Activated B cell treated with CpG ODN at 0.5 μM for 24 hours (primary cell): Measurements from ENCODE around the gene DAB1. TPM values are rescaled to one million over a fixed set of nuclear protein-coding genes. Genes with fewer than 3 reads are reported as not detected.

Source experiments
- ATAC-seq: fragments of 200-7000 bp; cut with Tn5 transposase; one replicate; pipeline ENCODE4 v1.10.0; 2021; ENCODE audit warnings: low read depth, mild to moderate bottlenecking, moderate library complexity
- CTCF ChIA-PET: fragments of 350-600 bp; sonication (Branson Sonifier 250); formaldehyde crosslinking; loops from one replicate; lab custom pipeline; 2021; ENCODE audit warnings: antibody characterized with exemption; lab: Charles Lee
- POLR2A ChIA-PET: fragments of 350-600 bp; sonication (Branson Sonifier 250); formaldehyde crosslinking; loops from one replicate; lab custom pipeline; 2021; ENCODE audit warnings: antibody characterized with exemption; lab: Charles Lee
- DNase-seq: peaks from one replicate; pipeline ENCODE4 v3.0.0; 2022
- H3K27ac Mint-ChIP-seq: one replicate; pipeline ENCODE4 v1.8.0; 2020; ENCODE audit warnings: mixed read lengths
- H3K27me3 Mint-ChIP-seq: one replicate; pipeline ENCODE4 v1.8.0; 2021; ENCODE audit warnings: mixed read lengths
- H3K36me3 Mint-ChIP-seq: one replicate; pipeline ENCODE4 v1.8.0; 2021; ENCODE audit warnings: low read depth, mixed read lengths
- H3K4me1 Mint-ChIP-seq: one replicate; pipeline ENCODE4 v1.8.0; 2021; ENCODE audit warnings: mixed read lengths
- H3K4me3 Mint-ChIP-seq: one replicate; pipeline ENCODE4 v1.8.0; 2020; ENCODE audit warnings: mild to moderate bottlenecking, mixed read lengths
- H3K9me3 Mint-ChIP-seq: one replicate; pipeline ENCODE4 v1.8.0; 2020; ENCODE audit warnings: mixed read lengths
- intact Hi-C: fragments of 100-400 bp; cut with micrococcal nuclease; formaldehyde crosslinking; loops from one replicate; pipeline ENCODE4 v1.15.1; 2024
- total RNA-seq: library from RNA; stranded (reverse); gene quantifications from 2 replicates; pipeline ENCODE4 v1.2.3, GENCODE V29; 2022
- TF ChIP-seq, protein P1 (sequence below): fragments of 200-600 bp; IDR thresholded peaks from one replicate; pipeline ENCODE4 v1.8.0; 2022; ENCODE audit warnings: antibody characterized with exemption, mild to moderate bottlenecking

The DAB1 gene
- total RNA-seq, 1 donor from 2014 or later: not detected

GRCh38 chr1:56954664-56955063 is 469.2 kb downstream of the DAB1 start:
- no peaks in the 10 kb centered on the region for H3K4me1 Mint-ChIP-seq
- no peak for ATAC-seq
- intact Hi-C loops: no loop called here
- H3K4me3 Mint-ChIP-seq: no peak overlapping the region
- no peaks in the 10 kb centered on the region for H3K36me3 Mint-ChIP-seq
- H3K27me3 Mint-ChIP-seq: no peaks in the 10 kb centered on the region
- POLR2A ChIA-PET: no interaction called here
- no peak for DNase-seq
- CTCF ChIA-PET: no interaction called here
- no peaks in the 10 kb centered on the region for H3K9me3 Mint-ChIP-seq
- H3K27ac Mint-ChIP-seq: no peak overlapping the region
- TF ChIP-seq, protein P1, sequence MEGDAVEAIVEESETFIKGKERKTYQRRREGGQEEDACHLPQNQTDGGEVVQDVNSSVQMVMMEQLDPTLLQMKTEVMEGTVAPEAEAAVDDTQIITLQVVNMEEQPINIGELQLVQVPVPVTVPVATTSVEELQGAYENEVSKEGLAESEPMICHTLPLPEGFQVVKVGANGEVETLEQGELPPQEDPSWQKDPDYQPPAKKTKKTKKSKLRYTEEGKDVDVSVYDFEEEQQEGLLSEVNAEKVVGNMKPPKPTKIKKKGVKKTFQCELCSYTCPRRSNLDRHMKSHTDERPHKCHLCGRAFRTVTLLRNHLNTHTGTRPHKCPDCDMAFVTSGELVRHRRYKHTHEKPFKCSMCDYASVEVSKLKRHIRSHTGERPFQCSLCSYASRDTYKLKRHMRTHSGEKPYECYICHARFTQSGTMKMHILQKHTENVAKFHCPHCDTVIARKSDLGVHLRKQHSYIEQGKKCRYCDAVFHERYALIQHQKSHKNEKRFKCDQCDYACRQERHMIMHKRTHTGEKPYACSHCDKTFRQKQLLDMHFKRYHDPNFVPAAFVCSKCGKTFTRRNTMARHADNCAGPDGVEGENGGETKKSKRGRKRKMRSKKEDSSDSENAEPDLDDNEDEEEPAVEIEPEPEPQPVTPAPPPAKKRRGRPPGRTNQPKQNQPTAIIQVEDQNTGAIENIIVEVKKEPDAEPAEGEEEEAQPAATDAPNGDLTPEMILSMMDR: no peak

DNA sequence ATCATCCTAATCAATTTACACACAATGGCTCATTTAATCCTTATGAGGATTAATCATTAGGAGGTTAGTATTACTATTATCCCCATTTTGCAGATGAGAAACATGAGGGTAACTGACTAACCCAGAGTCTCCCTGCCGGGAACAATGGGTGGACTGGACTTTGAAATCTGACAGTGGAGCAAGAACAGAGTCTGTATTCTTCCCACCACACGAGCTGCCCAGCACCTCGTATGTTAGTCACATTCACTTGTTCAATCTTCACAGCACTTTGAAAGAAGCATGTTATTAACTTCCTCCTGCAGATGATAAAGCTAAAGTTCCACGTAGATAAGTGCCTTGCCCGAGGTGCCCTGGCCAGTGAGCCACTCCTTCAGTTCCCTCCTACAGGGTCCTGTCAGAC is 470.5 kb downstream of the DAB1 start:
- Mint-ChIP-seq H3K9me3 (no peaks in the 10 kb centered on the region), H3K27ac (no peak overlapping the region), H3K27me3 (no peaks in the 10 kb centered on the region), H3K4me1 (no peaks in the 10 kb centered on the region), H3K36me3 (no peaks in the 10 kb centered on the region), H3K4me3 (no peak overlapping the region)
- CTCF ChIA-PET: no interaction called here
- DNase-seq (no peak), ATAC-seq (no peak)
- intact Hi-C loops: no loop called here
- POLR2A ChIA-PET: no interaction called here
- TF ChIP-seq, protein P1: no peak

DNA sequence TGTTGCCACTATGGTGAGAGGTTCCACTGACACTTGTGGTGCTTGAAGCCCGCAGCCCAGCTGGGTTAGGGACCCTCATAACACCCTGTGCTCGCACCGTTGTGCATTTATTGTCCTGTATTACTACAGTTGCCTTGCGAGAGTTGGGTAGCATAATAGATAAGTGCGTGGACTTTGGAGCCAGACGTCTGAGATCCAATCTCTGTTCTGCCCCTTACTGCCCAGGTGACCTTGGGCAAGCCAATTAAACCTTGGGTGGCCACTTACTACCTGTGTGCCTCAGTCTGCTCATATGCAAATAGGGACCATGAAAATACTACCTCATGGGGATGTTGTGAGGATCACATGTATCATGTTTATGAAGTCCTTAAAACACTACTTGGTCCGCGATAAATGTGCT is 471.4 kb downstream of the DAB1 start:
- H3K4me3 Mint-ChIP-seq: no peak overlapping the region
- TF ChIP-seq, protein P1: no peak
- H3K4me1 Mint-ChIP-seq: no peaks in the 10 kb centered on the region
- H3K9me3 Mint-ChIP-seq: no peaks in the 10 kb centered on the region
- POLR2A ChIA-PET: no interaction called here
- intact Hi-C loops: no loop called here
- H3K27ac Mint-ChIP-seq: no peak overlapping the region
- CTCF ChIA-PET: no interaction called here
- no peak for ATAC-seq
- no peaks in the 10 kb centered on the region for H3K36me3 Mint-ChIP-seq
- H3K27me3 Mint-ChIP-seq: no peaks in the 10 kb centered on the region
- DNase-seq: no peak

GRCh38 chr1:56948403-56949023 is 475.3 kb downstream of the DAB1 start:
- ATAC-seq (no peak), DNase-seq (no peak)
- no peaks in the 10 kb centered on the region for H3K36me3 Mint-ChIP-seq
- POLR2A ChIA-PET: no interaction called here
- intact Hi-C loops: no loop called here
- CTCF ChIA-PET: no interaction called here
- H3K27ac Mint-ChIP-seq: no peak overlapping the region
- TF ChIP-seq, protein P1: no peak
- H3K9me3 Mint-ChIP-seq: no peaks in the 10 kb centered on the region
- H3K27me3 Mint-ChIP-seq: no peaks in the 10 kb centered on the region
- no peaks in the 10 kb centered on the region for H3K4me1 Mint-ChIP-seq
- H3K4me3 Mint-ChIP-seq: no peak overlapping the region
